SK-N-SH (cell line): ENCODE results near the gene CPXM1.

Experiments
- CTCF ChIP-seq: fragments of 200-600 bp; sonication (generic); IDR thresholded peaks from 2 replicates; pipeline ENCODE4 v1.6.1; 2017; ENCODE audit warnings: antibody characterized with exemption, mild to moderate bottlenecking, moderate library complexity
- FOXJ3 ChIP-seq: sonication (generic); formaldehyde crosslinking; IDR thresholded peaks from 2 replicates; pipeline ENCODE4 v1.5.1; 2020; ENCODE audit warnings: mild to moderate bottlenecking, missing genetic modification reagents
- JUND ChIP-seq: IDR thresholded peaks from 2 replicates; pipeline ENCODE4 v1.4.0; 2012
- MAX ChIP-seq: IDR thresholded peaks from 2 replicates; pipeline ENCODE4 v1.4.0; 2012; ENCODE audit warnings: low read depth
- SIN3A ChIP-seq: IDR thresholded peaks from 2 replicates; pipeline ENCODE4 v1.6.1; 2012; ENCODE audit warnings: low read depth, mild to moderate bottlenecking, low read length, moderate library complexity, borderline replicate concordance
- SMC3 ChIP-seq: IDR thresholded peaks from 2 replicates; pipeline ENCODE4 v1.6.1; 2012; ENCODE audit warnings: low read depth, low read length, improper control_type of control experiment
- USF2 ChIP-seq: fragments of 150-350 bp; IDR thresholded peaks from 2 replicates; pipeline ENCODE4 v1.6.1; 2017; ENCODE audit warnings: antibody characterized with exemption, low read length, low read depth, borderline replicate concordance

GRCh38 chr20:2833761-2834160 is 33.3 kb upstream of the CPXM1 start:
- TF ChIP-seq FOXJ3 (CRISPR knock-in tag) (no peak), JUND (no peak), CTCF (no peak), MAX (no peak), SMC3 (no peak), SIN3A (no peak), USF2 (no peak)
